GM12873 (cell line): Measurements from ENCODE around the gene HPS4.

Source experiments
- CTCF ChIP-seq: IDR thresholded peaks from 2 replicates; pipeline ENCODE4 v1.5.1; 2012; ENCODE audit warnings: low read depth, mild to moderate bottlenecking, moderate library complexity, low read length, control low read depth; ENCODE audit not compliant: insufficient read depth; ENCODE audit errors: missing control alignments

Gene HPS4

GRCh38 chr22:26483439-26484359 lies at the start of gene HPS4, which contains the start of gene SRRD:
Gene HPS4, minus strand, starts transcription at chr22:26483783. Its CDS starts 2,021 bp downstream, at chr22:26481762.
Gene SRRD, plus strand, starts transcription at chr22:26483877. Its CDS starts 14 bp downstream, at chr22:26483891.
- TF ChIP-seq CTCF, result no peak

GRCh38 chr22:26529345-26529744 lies 45.8 kb upstream of the HPS4 start:
- no peak for TF ChIP-seq CTCF

GRCh38 chr22:26527574-26528465 lies 44.2 kb upstream of the HPS4 start:
- TF ChIP-seq CTCF, result no peak

- no peak for TF ChIP-seq CTCF
These were observed 43.6 kb upstream of the HPS4 start for GRCh38 chr22:26527167-26527566.

- no peak for TF ChIP-seq CTCF
These were observed 42.5 kb upstream of the HPS4 start for GRCh38 chr22:26525946-26526564.

- no peak for TF ChIP-seq CTCF
These were observed 41.3 kb upstream of the HPS4 start for GRCh38 chr22:26524870-26525269.
